ENCODE data around the gene ADAMTS9.

ADAMTS9 gene

GRCh38 chr3:64586952-64587351, 100.8 kb downstream of the ADAMTS9 start:
- peak; percentile 16 for DNase-seq (ENCODE audit: low read depth, low spot score)
- no peak for TF ChIP-seq YY1 (IDR thresholded peaks at IDR 0.05; ENCODE audit: insufficient read depth, insufficient read length)
- no peak for TF ChIP-seq ZNF274 (IDR thresholded peaks at IDR 0.05; ENCODE audit: low read depth, low read length)
- TF ChIP-seq SUZ12 (IDR thresholded peaks at IDR 0.05; ENCODE audit: extremely low read depth, insufficient read depth, insufficient read length) = no peak
- H3K4me1 ChIP-seq (ENCODE audit: insufficient read depth, insufficient read length) = no peaks in the 10 kb centered on the region

GRCh38 chr3:64584179-64584578, 103.6 kb downstream of the ADAMTS9 start:
- H3K27me3 ChIP-seq (ENCODE audit: insufficient read depth, insufficient read length) = no peaks in the 10 kb centered on the region
- H3K36me3 ChIP-seq (ENCODE audit: insufficient read depth, insufficient read length, low read length) = no peaks in the 10 kb centered on the region
- H3K4me1 ChIP-seq (ENCODE audit: insufficient read depth, insufficient read length) = no peaks in the 10 kb centered on the region
- no peak overlapping the region for H3K4me3 ChIP-seq (ENCODE audit: insufficient read length, low read depth)
- H3K9ac ChIP-seq (ENCODE audit: insufficient read length, low read depth) = no peak overlapping the region
- no peak for TF ChIP-seq SUZ12 (IDR thresholded peaks at IDR 0.05; ENCODE audit: extremely low read depth, insufficient read depth, insufficient read length)
- TF ChIP-seq YY1 (IDR thresholded peaks at IDR 0.05; ENCODE audit: insufficient read depth, insufficient read length) = no peak
- TF ChIP-seq ZNF274 (IDR thresholded peaks at IDR 0.05; ENCODE audit: low read depth, low read length) = no peak
- no peaks in the 10 kb centered on the region for H3K9me3 ChIP-seq (ENCODE audit: insufficient read depth, low read length)
- DNase-seq (ENCODE audit: low read depth, low spot score) = no peak

More at GRCh38 chr3:64586952-64587351, 100.8 kb downstream of the ADAMTS9 start:
- Histone ChIP-seq H3K36me3 (ENCODE audit: insufficient read depth, insufficient read length, low read length) (peaks cover 13% of the 10 kb centered on the region), H3K9me3 (ENCODE audit: insufficient read depth, low read length) (no peaks in the 10 kb centered on the region), H3K27me3 (ENCODE audit: insufficient read depth, insufficient read length) (no peaks in the 10 kb centered on the region), H3K9ac (ENCODE audit: insufficient read length, low read depth) (no peak overlapping the region), H3K4me3 (ENCODE audit: insufficient read length, low read depth) (no peak overlapping the region)

- TF ChIP-seq YY1 (IDR thresholded peaks at IDR 0.05; ENCODE audit: insufficient read depth, insufficient read length) (no peak), SUZ12 (IDR thresholded peaks at IDR 0.05; ENCODE audit: extremely low read depth, insufficient read depth, insufficient read length) (no peak), ZNF274 (IDR thresholded peaks at IDR 0.05; ENCODE audit: low read depth, low read length) (no peak)
- Histone ChIP-seq H3K27me3 (ENCODE audit: insufficient read depth, insufficient read length) (no peaks in the 10 kb centered on the region), H3K9ac (ENCODE audit: insufficient read length, low read depth) (no peak overlapping the region), H3K4me3 (ENCODE audit: insufficient read length, low read depth) (no peak overlapping the region), H3K4me1 (ENCODE audit: insufficient read depth, insufficient read length) (no peaks in the 10 kb centered on the region), H3K36me3 (ENCODE audit: insufficient read depth, insufficient read length, low read length) (no peaks in the 10 kb centered on the region), H3K9me3 (ENCODE audit: insufficient read depth, low read length) (no peaks in the 10 kb centered on the region)
- DNase-seq (ENCODE audit: low read depth, low spot score) = no peak
Observed at GRCh38 chr3:64578797-64579196, 109.0 kb downstream of the ADAMTS9 start.

- no peaks in the 10 kb centered on the region for H3K4me1 ChIP-seq (ENCODE audit: insufficient read depth, insufficient read length)
- H3K27me3 ChIP-seq (ENCODE audit: insufficient read depth, insufficient read length) = no peaks in the 10 kb centered on the region
- no peak for DNase-seq (ENCODE audit: low read depth, low spot score)
- H3K4me3 ChIP-seq (ENCODE audit: insufficient read length, low read depth) = no peak overlapping the region
- H3K9ac ChIP-seq (ENCODE audit: insufficient read length, low read depth) = no peak overlapping the region
- no peaks in the 10 kb centered on the region for H3K36me3 ChIP-seq (ENCODE audit: insufficient read depth, insufficient read length, low read length)
- no peaks in the 10 kb centered on the region for H3K9me3 ChIP-seq (ENCODE audit: insufficient read depth, low read length)
- no peak for TF ChIP-seq YY1 (IDR thresholded peaks at IDR 0.05; ENCODE audit: insufficient read depth, insufficient read length)
- TF ChIP-seq SUZ12 (IDR thresholded peaks at IDR 0.05; ENCODE audit: extremely low read depth, insufficient read depth, insufficient read length) = no peak
- no peak for TF ChIP-seq ZNF274 (IDR thresholded peaks at IDR 0.05; ENCODE audit: low read depth, low read length)
Observed at GRCh38 chr3:64578062-64578770, 109.6 kb downstream of the ADAMTS9 start.

GRCh38 chr3:64576211-64576775, 111.5 kb downstream of the ADAMTS9 start:
- H3K9ac ChIP-seq (ENCODE audit: insufficient read length, low read depth) = no peak overlapping the region
- no peak for TF ChIP-seq ZNF274 (IDR thresholded peaks at IDR 0.05; ENCODE audit: low read depth, low read length)
- no peak for TF ChIP-seq SUZ12 (IDR thresholded peaks at IDR 0.05; ENCODE audit: extremely low read depth, insufficient read depth, insufficient read length)
- no peak for TF ChIP-seq YY1 (IDR thresholded peaks at IDR 0.05; ENCODE audit: insufficient read depth, insufficient read length)

GRCh38 chr3:64575211-64575844, 112.5 kb downstream of the ADAMTS9 start:
- H3K9me3 ChIP-seq (ENCODE audit: insufficient read depth, low read length) = no peaks in the 10 kb centered on the region
- no peak overlapping the region for H3K4me3 ChIP-seq (ENCODE audit: insufficient read length, low read depth)
- no peaks in the 10 kb centered on the region for H3K36me3 ChIP-seq (ENCODE audit: insufficient read depth, insufficient read length, low read length)
- peak; percentile 38 for DNase-seq (ENCODE audit: low read depth, low spot score)
- TF ChIP-seq ZNF274 (IDR thresholded peaks at IDR 0.05; ENCODE audit: low read depth, low read length) (no peak), YY1 (IDR thresholded peaks at IDR 0.05; ENCODE audit: insufficient read depth, insufficient read length) (no peak), SUZ12 (IDR thresholded peaks at IDR 0.05; ENCODE audit: extremely low read depth, insufficient read depth, insufficient read length) (no peak)
- no peaks in the 10 kb centered on the region for H3K4me1 ChIP-seq (ENCODE audit: insufficient read depth, insufficient read length)
- H3K27me3 ChIP-seq (ENCODE audit: insufficient read depth, insufficient read length) = no peaks in the 10 kb centered on the region
- no peak overlapping the region for H3K9ac ChIP-seq (ENCODE audit: insufficient read length, low read depth)

More at GRCh38 chr3:64576211-64576775, 111.5 kb downstream of the ADAMTS9 start:
- DNase-seq (ENCODE audit: low read depth, low spot score) = no peak
- no peaks in the 10 kb centered on the region for H3K9me3 ChIP-seq (ENCODE audit: insufficient read depth, low read length)
- H3K4me3 ChIP-seq (ENCODE audit: insufficient read length, low read depth) = no peak overlapping the region
- no peaks in the 10 kb centered on the region for H3K36me3 ChIP-seq (ENCODE audit: insufficient read depth, insufficient read length, low read length)
- no peaks in the 10 kb centered on the region for H3K4me1 ChIP-seq (ENCODE audit: insufficient read depth, insufficient read length)
- H3K27me3 ChIP-seq (ENCODE audit: insufficient read depth, insufficient read length) = no peaks in the 10 kb centered on the region

GRCh38 chr3:64574194-64574593, 113.6 kb downstream of the ADAMTS9 start:
- Histone ChIP-seq H3K9me3 (ENCODE audit: insufficient read depth, low read length) (no peaks in the 10 kb centered on the region), H3K27me3 (ENCODE audit: insufficient read depth, insufficient read length) (no peaks in the 10 kb centered on the region), H3K36me3 (ENCODE audit: insufficient read depth, insufficient read length, low read length) (no peaks in the 10 kb centered on the region), H3K4me1 (ENCODE audit: insufficient read depth, insufficient read length) (no peaks in the 10 kb centered on the region), H3K4me3 (ENCODE audit: insufficient read length, low read depth) (no peak overlapping the region), H3K9ac (ENCODE audit: insufficient read length, low read depth) (no peak overlapping the region)
- no peak for TF ChIP-seq SUZ12 (IDR thresholded peaks at IDR 0.05; ENCODE audit: extremely low read depth, insufficient read depth, insufficient read length)
- DNase-seq (ENCODE audit: low read depth, low spot score) = no peak
